ENCODE measurements around the gene VTI1A.

The VTI1A gene

DNA sequence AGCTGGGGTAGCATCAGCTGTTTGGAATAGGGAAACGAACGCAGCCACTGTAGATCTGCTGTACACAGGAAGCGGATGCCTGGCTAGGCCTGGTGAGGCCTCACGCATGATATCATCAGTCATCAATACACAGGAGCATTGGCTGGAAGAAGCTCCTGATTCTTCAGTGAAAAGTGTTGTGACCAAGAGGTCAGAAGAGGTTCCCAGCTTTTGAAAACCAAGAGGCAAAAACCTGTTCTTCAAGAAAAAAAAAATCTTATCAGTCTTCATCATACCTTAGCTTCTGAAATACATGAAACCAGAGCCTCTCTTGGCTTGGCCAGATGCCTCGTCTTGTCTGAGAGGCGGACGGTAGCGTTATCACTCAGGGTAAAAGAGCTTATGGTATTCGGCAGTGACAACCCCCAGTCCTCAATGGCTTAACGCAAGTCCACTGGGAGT is 363.7 kb downstream of the VTI1A start:
- Histone ChIP-seq H3K27ac (peak overlapping the region; percentile 83), H3K36me3 (ENCODE audit: control insufficient read depth, insufficient read depth, low read length) (no peaks in the 10 kb centered on the region), H3K4me3 (ENCODE audit: low read depth, low read length) (no peak overlapping the region), H3K4me1 (peaks cover 20% of the 10 kb centered on the region), H3K27me3 (ENCODE audit: control insufficient read depth, insufficient read depth, low read length) (no peaks in the 10 kb centered on the region), H3K9ac (no peak overlapping the region), H3K4me2 (ENCODE audit: low read length) (peak overlapping the region; percentile 46), H3K9me3 (ENCODE audit: control insufficient read depth, low read length) (no peaks in the 10 kb centered on the region), H3K79me2 (no peaks in the 10 kb centered on the region), H2AFZ (peak overlapping the region; percentile 55)
- no peak for TF ChIP-seq CTCF (IDR thresholded peaks at IDR 0.05)

GRCh38 chr10:112811741-112812551 is 364.9 kb downstream of the VTI1A start:
- H3K9me3 ChIP-seq (ENCODE audit: control insufficient read depth, low read length), result no peaks in the 10 kb centered on the region
- H3K4me2 ChIP-seq (ENCODE audit: low read length), result no peak overlapping the region
- no peaks in the 10 kb centered on the region for H3K36me3 ChIP-seq (ENCODE audit: control insufficient read depth, insufficient read depth, low read length)
- H3K27me3 ChIP-seq (ENCODE audit: control insufficient read depth, insufficient read depth, low read length), result no peaks in the 10 kb centered on the region
- no peak overlapping the region for H3K9ac ChIP-seq
- peaks cover 20% of the 10 kb centered on the region for H3K4me1 ChIP-seq
- H3K79me2 ChIP-seq, result no peaks in the 10 kb centered on the region
- no peak overlapping the region for H3K4me3 ChIP-seq (ENCODE audit: low read depth, low read length)
- peak overlapping the region; percentile 8 for H3K27ac ChIP-seq
- no peak for TF ChIP-seq CTCF (IDR thresholded peaks at IDR 0.05)
- H2AFZ ChIP-seq, result peak overlapping the region; percentile 35

DNA sequence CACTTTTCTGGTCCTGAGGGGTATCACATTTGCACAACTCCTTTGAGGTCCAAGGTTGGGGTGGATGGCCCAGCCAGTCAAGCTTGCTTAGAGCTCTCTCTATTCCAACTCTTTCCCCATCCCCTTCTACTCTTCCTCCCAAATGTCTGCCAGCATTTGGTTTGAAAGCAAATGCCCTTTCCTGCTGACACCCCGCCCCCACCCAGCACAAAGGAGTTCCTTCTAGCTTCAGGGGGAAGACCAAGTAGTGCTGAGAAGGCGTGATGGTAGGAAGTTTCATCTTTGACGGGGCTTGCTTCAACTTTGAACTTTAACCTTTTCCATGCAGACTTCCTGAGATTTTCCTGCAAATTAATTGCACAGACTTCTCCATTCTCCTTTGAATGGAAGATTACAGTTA is 365.6 kb downstream of the VTI1A start:
- no peak overlapping the region for H3K4me3 ChIP-seq (ENCODE audit: low read depth, low read length)
- no peak for TF ChIP-seq CTCF (IDR thresholded peaks at IDR 0.05)
- H3K27ac ChIP-seq, result no peak overlapping the region
- H3K79me2 ChIP-seq, result no peaks in the 10 kb centered on the region
- no peaks in the 10 kb centered on the region for H3K36me3 ChIP-seq (ENCODE audit: control insufficient read depth, insufficient read depth, low read length)
- H3K4me2 ChIP-seq (ENCODE audit: low read length), result no peak overlapping the region
- H2AFZ ChIP-seq, result no peak overlapping the region
- no peaks in the 10 kb centered on the region for H3K27me3 ChIP-seq (ENCODE audit: control insufficient read depth, insufficient read depth, low read length)
- H3K9ac ChIP-seq, result no peak overlapping the region
- H3K9me3 ChIP-seq (ENCODE audit: control insufficient read depth, low read length), result no peaks in the 10 kb centered on the region
- peaks cover 20% of the 10 kb centered on the region for H3K4me1 ChIP-seq

- TF ChIP-seq CTCF (IDR thresholded peaks at IDR 0.05), result no peak
- no peak overlapping the region for H3K27ac ChIP-seq
- H2AFZ ChIP-seq, result no peak overlapping the region
- H3K9me3 ChIP-seq (ENCODE audit: control insufficient read depth, low read length), result no peaks in the 10 kb centered on the region
- H3K79me2 ChIP-seq, result no peaks in the 10 kb centered on the region
- H3K27me3 ChIP-seq (ENCODE audit: control insufficient read depth, insufficient read depth, low read length), result no peaks in the 10 kb centered on the region
- no peak overlapping the region for H3K4me2 ChIP-seq (ENCODE audit: low read length)
- H3K9ac ChIP-seq, result no peak overlapping the region
- peaks cover 20% of the 10 kb centered on the region for H3K4me1 ChIP-seq
- H3K36me3 ChIP-seq (ENCODE audit: control insufficient read depth, insufficient read depth, low read length), result no peaks in the 10 kb centered on the region
- H3K4me3 ChIP-seq (ENCODE audit: low read depth, low read length), result no peak overlapping the region
Measured at GRCh38 chr10:112813866-112814591, 367.0 kb downstream of the VTI1A start.
